ENCODE measurements around the gene SREBF1.

SREBF1 gene

GRCh38 chr17:17836818-17837379 is at the start of gene SREBF1:
Gene SREBF1, minus strand, starts transcription at chr17:17836986. Its CDS starts 169 bp downstream, at chr17:17836817.
- DNase-seq (ENCODE audit: low spot score) = peak; percentile 50

GRCh38 chr17:17886226-17886625 is 49.4 kb upstream of the SREBF1 start:
- no peak for DNase-seq (ENCODE audit: low spot score)

- DNase-seq (ENCODE audit: low spot score) = no peak
Measured at GRCh38 chr17:17884391-17885357, 47.9 kb upstream of the SREBF1 start.

GRCh38 chr17:17883801-17884200 is 47.0 kb upstream of the SREBF1 start:
- DNase-seq (ENCODE audit: low spot score) = no peak

- DNase-seq (ENCODE audit: low spot score) = no peak
Measured at GRCh38 chr17:17882082-17882581, 45.3 kb upstream of the SREBF1 start.

GRCh38 chr17:17880577-17881196 is 43.9 kb upstream of the SREBF1 start:
- no peak for DNase-seq (ENCODE audit: low spot score)

- no peak for DNase-seq (ENCODE audit: low spot score)
Measured at GRCh38 chr17:17877529-17878358, 41.0 kb upstream of the SREBF1 start.

GRCh38 chr17:17876959-17877528 is 40.3 kb upstream of the SREBF1 start:
- no peak for DNase-seq (ENCODE audit: low spot score)

- DNase-seq (ENCODE audit: low spot score) = no peak
Measured at GRCh38 chr17:17874478-17874877, 37.7 kb upstream of the SREBF1 start.

- no peak for DNase-seq (ENCODE audit: low spot score)
Measured at GRCh38 chr17:17873450-17873991, 36.7 kb upstream of the SREBF1 start.

- no peak for DNase-seq (ENCODE audit: low spot score)
Measured at GRCh38 chr17:17872547-17873345, 36.0 kb upstream of the SREBF1 start.

GRCh38 chr17:17871913-17872312 is 35.1 kb upstream of the SREBF1 start:
- no peak for DNase-seq (ENCODE audit: low spot score)

- no peak for DNase-seq (ENCODE audit: low spot score)
Measured at GRCh38 chr17:17870247-17870646, 33.5 kb upstream of the SREBF1 start.

GRCh38 chr17:17868641-17869522 is 32.1 kb upstream of the SREBF1 start:
- DNase-seq (ENCODE audit: low spot score) = no peak

GRCh38 chr17:17866897-17867296 is 30.1 kb upstream of the SREBF1 start:
- no peak for DNase-seq (ENCODE audit: low spot score)

GRCh38 chr17:17866425-17866824 is 29.6 kb upstream of the SREBF1 start:
- DNase-seq (ENCODE audit: low spot score) = no peak

GRCh38 chr17:17865035-17865434 is 28.2 kb upstream of the SREBF1 start:
- DNase-seq (ENCODE audit: low spot score) = no peak

- no peak for DNase-seq (ENCODE audit: low spot score)
Measured at GRCh38 chr17:17860766-17861107, 24.0 kb upstream of the SREBF1 start.

Measured in CD4-positive, alpha-beta T cell treated with Interleukin-15 for 4 hours (primary cell).